K562 (cell line): ENCODE results near the gene SGK1. TPM values are rescaled to one million over a fixed set of nuclear protein-coding genes. Genes with fewer than 3 reads are reported as not detected.

Experiments
- ATAC-seq: fragments of 200-7000 bp; cut with Tn5 transposase; 3 replicates; pipeline ENCODE4 v1.9.1; 2020; ENCODE audit warnings: moderate library complexity
- BruUV-seq: library from RNA; stranded (reverse); fragments of 400-500 nt; replicated peaks from 2 replicates; lab custom pipeline; 2021; lab: Mats Ljungman, UMichigan
- CTCF ChIA-PET: fragments of 300-600 bp; formaldehyde crosslinking; extraction: SDS; loops from one replicate; lab custom pipeline; 2021; ENCODE audit warnings: low intra/inter-chr PET ratio; lab: Yijun Ruan, JAX
- POLR2A ChIA-PET: fragments of 300-600, 350-650 bp; sonication (Branson Sonifier 250); formaldehyde crosslinking; extraction: SDS; loops from one replicate; lab custom pipeline; 2021; ENCODE audit warnings: antibody characterized with exemption, inconsistent platforms; lab: Yijun Ruan, JAX
- DNase-seq, 4 experiments: peaks; one replicate each; pipeline versions ENCODE4 v3.0.0 to v3.0.0-alpha.2; 2011 to 2018; ENCODE audit warnings: low spot score in 3 of 4, mixed read lengths in 3 of 4; ENCODE audit errors: extremely low read depth in 1 of 4
- FAIRE-seq: peaks from 2 replicates; lab custom pipeline; 2011; peaks lifted over from hg19 to GRCh38; lab: Jason Lieb, UNC
- H2AFZ ChIP-seq: 2 replicates; pipeline ENCODE4 v1.6.0; 2011; ENCODE audit warnings: low read depth, low read length, control low read depth, inconsistent platforms
- H3K27ac ChIP-seq: fragments of 200-600 bp; 3 replicates; pipeline ENCODE4 v1.8.0; 2011; ENCODE audit warnings: low read depth, mild to moderate bottlenecking, control low read depth, inconsistent platforms, low read length, moderate library complexity, mixed read lengths; ENCODE audit errors: extremely low read depth
- H3K27me3 ChIP-seq, 2 experiments: fragments of 300-600 bp in 1 of 2; 2 replicates in 1 of 2; 3 replicates in 1 of 2; pipeline versions ENCODE4 v1.6.0 to v1.8.0; 2011; ENCODE audit warnings: inconsistent platforms in 2 of 2, low read length in 2 of 2, mild to moderate bottlenecking in 1 of 2, mixed read lengths in 1 of 2, moderate library complexity in 1 of 2; ENCODE audit not compliant: control insufficient read depth in 2 of 2, insufficient read depth in 2 of 2
- H3K36me3 ChIP-seq: fragments of 300-600 bp; 3 replicates; pipeline ENCODE4 v1.8.0; 2011; ENCODE audit warnings: mild to moderate bottlenecking, low read length, inconsistent platforms; ENCODE audit not compliant: control insufficient read depth, insufficient read depth
- H3K4me1 ChIP-seq, 2 experiments: fragments of 200-600 bp in 1 of 2; replicated peaks in 1 of 2; 2 replicates in 1 of 2; 3 replicates in 1 of 2; pipeline versions ENCODE4 v1.5.1 to v1.8.0; 2011; ENCODE audit warnings: inconsistent platforms in 2 of 2, low read length in 2 of 2, mild to moderate bottlenecking in 1 of 2, mixed read lengths in 1 of 2, moderate library complexity in 1 of 2; ENCODE audit not compliant: control insufficient read depth in 2 of 2, insufficient read depth in 2 of 2
- H3K4me2 ChIP-seq: 2 replicates; pipeline ENCODE4 v1.6.1; 2011; ENCODE audit warnings: low read length, control low read depth, inconsistent platforms, mixed read lengths; ENCODE audit not compliant: insufficient read depth
- H3K4me3 ChIP-seq: fragments of 200-600 bp; sonication (generic), shearing (Covaris generic); 2 replicates; pipeline ENCODE4 v1.5.1; 2016; ENCODE audit warnings: control low read depth, inconsistent platforms
- H3K79me2 ChIP-seq: fragments of 200-600 bp; 3 replicates; pipeline ENCODE4 v1.8.0; 2011; ENCODE audit warnings: low read length, inconsistent platforms; ENCODE audit not compliant: control insufficient read depth, insufficient read depth
- H3K9ac ChIP-seq, 2 experiments: 2 replicates each; pipeline versions ENCODE4 v1.6.0 to v1.6.1; 2011; ENCODE audit warnings: low read depth in 2 of 2, low read length in 2 of 2, control low read depth in 1 of 2, inconsistent platforms in 1 of 2, mild to moderate bottlenecking in 1 of 2, mixed read lengths in 1 of 2; ENCODE audit not compliant: insufficient read depth in 1 of 2
- H3K9me1 ChIP-seq: one replicate; pipeline ENCODE4 v1.6.0; 2011; ENCODE audit warnings: inconsistent platforms, mild to moderate bottlenecking, low read length, moderate library complexity; ENCODE audit not compliant: control insufficient read depth, insufficient read depth
- H3K9me3 ChIP-seq: replicated peaks from 2 replicates; pipeline ENCODE4 v1.5.1; 2011; ENCODE audit warnings: low read depth, low read length, inconsistent platforms; ENCODE audit not compliant: control insufficient read depth, insufficient read depth
- H4K20me1 ChIP-seq: replicated peaks from 2 replicates; pipeline ENCODE4 v1.6.1; 2011; ENCODE audit warnings: low read length, inconsistent platforms, mixed read lengths; ENCODE audit not compliant: control insufficient read depth, insufficient read depth
- EZH2 ChIP-seq: IDR thresholded peaks from 2 replicates; pipeline ENCODE4 v1.6.1; 2012; ENCODE audit warnings: low read depth, mild to moderate bottlenecking, inconsistent platforms, low read length, borderline replicate concordance
- RBFOX2 ChIP-seq: fragments of 200-400 bp; formaldehyde crosslinking; IDR thresholded peaks from 2 replicates; pipeline ENCODE4 v1.6.1; 2017; ENCODE audit warnings: low read depth, mild to moderate bottlenecking, low read length, moderate library complexity
- WGBS: fragments of 100-300 bp; shearing (Covaris generic); methylation state at CpG from one replicate; pipeline ENCODE4 v1.1.6; 2016; ENCODE audit warnings: low coverage, mixed read lengths; ENCODE audit not compliant: insufficient coverage; ENCODE audit errors: missing lambda C conversion rate; 5-methylcytosine and 5-hydroxymethylcytosine counted together
- in situ Hi-C: fragments of 300-500 bp; cut with MboI; formaldehyde crosslinking; loops from 4 replicates; pipeline ENCODE4 v1.15.0; 2018; ENCODE audit warnings: inconsistent platforms, mixed read lengths
- intact Hi-C: fragments of 100-400 bp; cut with micrococcal nuclease; formaldehyde crosslinking; loops from 2 replicates; pipeline ENCODE4 v1.14.2; 2022
- polyA plus RNA-seq, 8 experiments: library from polyadenylated mRNA; depleted of rRNA in 4 of 8; stranded (reverse) in 5 of 8; unstranded in 3 of 8; fragments of >200 nt; fragmentation: Nextera tagmentation in 2 of 8; fragmentation: Illumina TruSeq in 1 of 8; extraction: Ambion mirVana in 2 of 8; extraction: Trizol in 1 of 8; gene quantifications; 2 replicates each; pipeline versions ENCODE4 v1.2.1 to v1.2.3, GENCODE V29; 2011 to 2014; ENCODE audit warnings: inconsistent platforms in 1 of 8, missing spikeins in 1 of 8
- total RNA-seq, 7 experiments: library from RNA; depleted of rRNA in 6 of 7; stranded (reverse); fragments of >200 nt in 6 of 7; fragmentation: Illumina TruSeq in 2 of 7; extraction: Trizol in 2 of 7; gene quantifications; 2 replicates each; pipeline versions ENCODE4 v1.2.1 to v1.2.3, GENCODE V29; 2011 to 2021; ENCODE audit warnings: low replicate concordance in 1 of 7
- TF ChIP-seq, protein P1 (sequence below): fragments of 200-600 bp; sonication (generic); IDR thresholded peaks from one replicate; pipeline ENCODE4 v1.6.1; 2012; ENCODE audit warnings: mild to moderate bottlenecking, low read depth, low read length, inconsistent platforms

The SGK1 gene
- total and polyA plus RNA-seq, 9 of the 15 experiments (the other 6 are each of a cell fraction or from before 2014, with no cell fraction given): 3.5 to 7.2 (median 3.9) TPM

DNA sequence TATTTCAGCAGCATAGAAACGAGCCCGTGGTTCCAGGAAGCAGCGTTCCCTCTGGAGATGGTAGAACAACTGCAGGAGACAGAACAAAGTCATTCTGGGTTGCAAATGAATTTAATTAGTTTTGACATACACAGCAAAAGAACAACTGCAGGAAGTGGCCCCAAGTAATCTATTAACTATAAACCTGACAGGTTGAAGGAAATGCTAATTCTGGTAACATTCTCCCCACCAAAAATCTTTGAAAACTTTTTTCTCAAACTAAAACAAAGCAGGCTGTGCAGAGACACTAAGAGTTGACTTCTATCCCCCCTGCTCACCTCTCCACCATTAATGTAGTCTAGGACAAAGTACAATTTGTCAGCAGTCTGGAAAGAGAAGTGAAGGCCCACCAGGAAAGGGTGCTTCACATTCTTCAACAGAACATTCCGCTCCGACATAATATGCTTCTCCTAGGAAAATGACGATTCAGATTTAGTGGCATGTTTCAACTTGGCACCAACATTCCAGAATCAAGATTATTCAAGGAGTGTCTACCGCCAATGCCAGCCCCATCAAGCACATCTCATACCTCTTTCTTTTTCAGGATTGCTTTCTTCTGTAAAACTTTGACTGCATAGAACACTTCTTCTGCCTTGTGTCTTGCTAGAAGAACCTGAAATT, 145.1 kb downstream of the SGK1 start (continued):
- no peak for TF ChIP-seq EZH2

DNA sequence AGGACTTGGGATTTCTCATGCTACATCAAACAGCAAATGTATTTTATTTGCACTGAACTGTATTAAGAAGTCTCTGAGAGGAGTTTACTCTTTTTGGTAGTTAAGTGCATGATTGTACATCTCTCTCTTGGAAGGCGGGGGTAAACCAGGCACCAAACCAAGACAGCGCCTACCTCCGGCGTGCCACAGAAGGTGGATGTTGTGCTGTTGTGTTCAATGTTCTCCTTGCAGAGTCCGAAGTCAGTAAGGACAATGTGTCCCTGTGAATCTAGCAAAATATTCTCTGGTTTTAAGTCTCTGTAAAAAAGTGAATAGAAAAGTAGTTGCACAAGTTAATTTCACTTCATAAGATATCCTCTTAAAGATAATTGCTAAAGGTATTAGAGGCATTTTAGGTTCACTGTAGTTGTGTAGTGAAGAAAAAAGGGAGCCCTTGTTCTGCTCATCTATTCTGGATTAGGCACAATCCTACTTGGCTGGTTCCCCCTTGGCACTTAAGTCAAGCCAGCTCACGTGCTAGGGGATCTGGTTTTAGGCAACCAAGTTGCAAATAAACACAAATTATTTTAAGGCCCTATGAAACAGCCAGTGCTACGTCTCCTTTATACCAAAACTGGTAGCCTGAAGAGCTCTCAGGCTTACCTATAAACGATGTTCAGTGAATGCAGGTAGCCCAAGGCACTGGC, 145.7 kb downstream of the SGK1 start:
- Histone ChIP-seq H3K4me3 (no peak overlapping the region), H4K20me1 (no peaks in the 10 kb centered on the region), H3K9me3 (no peaks in the 10 kb centered on the region), H3K79me2 (peaks cover 5% of the 10 kb centered on the region), H3K4me2 (no peak overlapping the region), H3K4me1 (peaks cover 3 to 16% of the 10 kb centered on the region in 2 experiments; a peak in 4 of 5 replicates), H3K27ac (no peak overlapping the region), H3K9ac (no peak overlapping the region), H2AFZ (no peak overlapping the region), H3K27me3 (no peaks in the 10 kb centered on the region), H3K36me3 (peaks cover 38% of the 10 kb centered on the region), H3K9me1 (no peaks in the 10 kb centered on the region)
- in situ Hi-C loops: loop anchor here (5.0 to 25.0 kb wide), 2 partner anchors 650 to 1265 kb away; no protein-coding TSS in a partner anchor
- POLR2A ChIA-PET: interaction anchor here (0.6 to 1.6 kb wide), 8 partner anchors 11 to 640 kb away, joined by 3 to 5 read pairs (median 3); no protein-coding TSS in a partner anchor
- intact Hi-C loops: loop anchor here (10.0 kb wide), 2 partner anchors 203 to 1263 kb away; no protein-coding TSS in a partner anchor
- BruUV-seq: no TSS peak
- no peak for ATAC-seq
- DNase-seq: no peak
- CTCF ChIA-PET: interaction anchor here (4.1 kb wide), 1 partner anchor 651 kb away, joined by 53 read pairs; no protein-coding TSS in a partner anchor
- FAIRE-seq: no peak
- WGBS: 75% methylated on average over 8 of the region's 8 CpGs
- TF ChIP-seq, protein P1, sequence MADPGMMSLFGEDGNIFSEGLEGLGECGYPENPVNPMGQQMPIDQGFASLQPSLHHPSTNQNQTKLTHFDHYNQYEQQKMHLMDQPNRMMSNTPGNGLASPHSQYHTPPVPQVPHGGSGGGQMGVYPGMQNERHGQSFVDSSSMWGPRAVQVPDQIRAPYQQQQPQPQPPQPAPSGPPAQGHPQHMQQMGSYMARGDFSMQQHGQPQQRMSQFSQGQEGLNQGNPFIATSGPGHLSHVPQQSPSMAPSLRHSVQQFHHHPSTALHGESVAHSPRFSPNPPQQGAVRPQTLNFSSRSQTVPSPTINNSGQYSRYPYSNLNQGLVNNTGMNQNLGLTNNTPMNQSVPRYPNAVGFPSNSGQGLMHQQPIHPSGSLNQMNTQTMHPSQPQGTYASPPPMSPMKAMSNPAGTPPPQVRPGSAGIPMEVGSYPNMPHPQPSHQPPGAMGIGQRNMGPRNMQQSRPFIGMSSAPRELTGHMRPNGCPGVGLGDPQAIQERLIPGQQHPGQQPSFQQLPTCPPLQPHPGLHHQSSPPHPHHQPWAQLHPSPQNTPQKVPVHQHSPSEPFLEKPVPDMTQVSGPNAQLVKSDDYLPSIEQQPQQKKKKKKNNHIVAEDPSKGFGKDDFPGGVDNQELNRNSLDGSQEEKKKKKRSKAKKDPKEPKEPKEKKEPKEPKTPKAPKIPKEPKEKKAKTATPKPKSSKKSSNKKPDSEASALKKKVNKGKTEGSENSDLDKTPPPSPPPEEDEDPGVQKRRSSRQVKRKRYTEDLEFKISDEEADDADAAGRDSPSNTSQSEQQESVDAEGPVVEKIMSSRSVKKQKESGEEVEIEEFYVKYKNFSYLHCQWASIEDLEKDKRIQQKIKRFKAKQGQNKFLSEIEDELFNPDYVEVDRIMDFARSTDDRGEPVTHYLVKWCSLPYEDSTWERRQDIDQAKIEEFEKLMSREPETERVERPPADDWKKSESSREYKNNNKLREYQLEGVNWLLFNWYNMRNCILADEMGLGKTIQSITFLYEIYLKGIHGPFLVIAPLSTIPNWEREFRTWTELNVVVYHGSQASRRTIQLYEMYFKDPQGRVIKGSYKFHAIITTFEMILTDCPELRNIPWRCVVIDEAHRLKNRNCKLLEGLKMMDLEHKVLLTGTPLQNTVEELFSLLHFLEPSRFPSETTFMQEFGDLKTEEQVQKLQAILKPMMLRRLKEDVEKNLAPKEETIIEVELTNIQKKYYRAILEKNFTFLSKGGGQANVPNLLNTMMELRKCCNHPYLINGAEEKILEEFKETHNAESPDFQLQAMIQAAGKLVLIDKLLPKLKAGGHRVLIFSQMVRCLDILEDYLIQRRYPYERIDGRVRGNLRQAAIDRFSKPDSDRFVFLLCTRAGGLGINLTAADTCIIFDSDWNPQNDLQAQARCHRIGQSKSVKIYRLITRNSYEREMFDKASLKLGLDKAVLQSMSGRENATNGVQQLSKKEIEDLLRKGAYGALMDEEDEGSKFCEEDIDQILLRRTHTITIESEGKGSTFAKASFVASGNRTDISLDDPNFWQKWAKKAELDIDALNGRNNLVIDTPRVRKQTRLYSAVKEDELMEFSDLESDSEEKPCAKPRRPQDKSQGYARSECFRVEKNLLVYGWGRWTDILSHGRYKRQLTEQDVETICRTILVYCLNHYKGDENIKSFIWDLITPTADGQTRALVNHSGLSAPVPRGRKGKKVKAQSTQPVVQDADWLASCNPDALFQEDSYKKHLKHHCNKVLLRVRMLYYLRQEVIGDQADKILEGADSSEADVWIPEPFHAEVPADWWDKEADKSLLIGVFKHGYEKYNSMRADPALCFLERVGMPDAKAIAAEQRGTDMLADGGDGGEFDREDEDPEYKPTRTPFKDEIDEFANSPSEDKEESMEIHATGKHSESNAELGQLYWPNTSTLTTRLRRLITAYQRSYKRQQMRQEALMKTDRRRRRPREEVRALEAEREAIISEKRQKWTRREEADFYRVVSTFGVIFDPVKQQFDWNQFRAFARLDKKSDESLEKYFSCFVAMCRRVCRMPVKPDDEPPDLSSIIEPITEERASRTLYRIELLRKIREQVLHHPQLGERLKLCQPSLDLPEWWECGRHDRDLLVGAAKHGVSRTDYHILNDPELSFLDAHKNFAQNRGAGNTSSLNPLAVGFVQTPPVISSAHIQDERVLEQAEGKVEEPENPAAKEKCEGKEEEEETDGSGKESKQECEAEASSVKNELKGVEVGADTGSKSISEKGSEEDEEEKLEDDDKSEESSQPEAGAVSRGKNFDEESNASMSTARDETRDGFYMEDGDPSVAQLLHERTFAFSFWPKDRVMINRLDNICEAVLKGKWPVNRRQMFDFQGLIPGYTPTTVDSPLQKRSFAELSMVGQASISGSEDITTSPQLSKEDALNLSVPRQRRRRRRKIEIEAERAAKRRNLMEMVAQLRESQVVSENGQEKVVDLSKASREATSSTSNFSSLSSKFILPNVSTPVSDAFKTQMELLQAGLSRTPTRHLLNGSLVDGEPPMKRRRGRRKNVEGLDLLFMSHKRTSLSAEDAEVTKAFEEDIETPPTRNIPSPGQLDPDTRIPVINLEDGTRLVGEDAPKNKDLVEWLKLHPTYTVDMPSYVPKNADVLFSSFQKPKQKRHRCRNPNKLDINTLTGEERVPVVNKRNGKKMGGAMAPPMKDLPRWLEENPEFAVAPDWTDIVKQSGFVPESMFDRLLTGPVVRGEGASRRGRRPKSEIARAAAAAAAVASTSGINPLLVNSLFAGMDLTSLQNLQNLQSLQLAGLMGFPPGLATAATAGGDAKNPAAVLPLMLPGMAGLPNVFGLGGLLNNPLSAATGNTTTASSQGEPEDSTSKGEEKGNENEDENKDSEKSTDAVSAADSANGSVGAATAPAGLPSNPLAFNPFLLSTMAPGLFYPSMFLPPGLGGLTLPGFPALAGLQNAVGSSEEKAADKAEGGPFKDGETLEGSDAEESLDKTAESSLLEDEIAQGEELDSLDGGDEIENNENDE: no peak
- TF ChIP-seq RBFOX2: 0 out of 2 replicates have a peak, but pooled peaks have one; percentile 25
